Left lung (tissue), 10 donors: Measurements from ENCODE around the gene BCAT1. TPM values are rescaled to one million over a fixed set of nuclear protein-coding genes. Genes with fewer than 3 reads are reported as not detected.

Experiments
- ATAC-seq: fragments of 200-7000 bp; cut with Tn5 transposase; one replicate; pipeline ENCODE4 v1.9.1; 2020; ENCODE audit warnings: moderate library complexity
- DNase-seq, 4 donors: peaks; one replicate each; pipeline ENCODE4 v3.0.0-alpha.2; 2013 to 2020
- H3K27ac ChIP-seq, 2 donors: fragments of 200-600 bp; sonication (generic) in 1 of 2; one replicate each; pipeline versions ENCODE4 v1.5.0 to v1.8.0; 2020 to 2021
- H3K27me3 ChIP-seq, 2 donors: fragments of 200-600 bp; sonication (generic) in 1 of 2; one replicate each; pipeline versions ENCODE4 v1.5.0 to v1.8.0; 2020 to 2021
- H3K36me3 ChIP-seq, 2 donors: fragments of 200-600 bp; sonication (generic) in 1 of 2; one replicate each; pipeline versions ENCODE4 v1.5.0 to v1.8.0; 2020 to 2021
- H3K4me1 ChIP-seq, 2 donors: fragments of 200-600 bp; one replicate each; pipeline ENCODE4 v1.8.0; 2021
- H3K4me3 ChIP-seq, 2 donors: fragments of 200-600 bp; sonication (generic) in 1 of 2; one replicate each; pipeline versions ENCODE4 v1.5.0 to v1.8.0; 2020 to 2021; ENCODE audit warnings: mild to moderate bottlenecking in 1 of 2
- H3K9me3 ChIP-seq, 2 donors: fragments of 200-600 bp; sonication (generic) in 1 of 2; one replicate each; pipeline versions ENCODE4 v1.5.0 to v1.8.0; 2020 to 2021
- CTCF ChIP-seq, 2 donors: fragments of 200-600 bp; sonication (generic) in 1 of 2; IDR thresholded peaks; one replicate each; pipeline versions ENCODE4 v1.5.0 to v1.8.0; 2021; ENCODE audit warnings: antibody characterized with exemption in 2 of 2
- intact Hi-C, 2 donors: fragments of 100-400 bp; cut with DNase I; formaldehyde crosslinking; loops; one replicate each; pipeline versions ENCODE4 v1.11.2 to v1.14.2; 2022
- polyA plus RNA-seq, 6 donors: library from polyadenylated mRNA; unstranded; fragments of 120-200 nt; gene quantifications; one replicate each; pipeline ENCODE4 v1.2.1, GENCODE V29; 2013; ENCODE audit not compliant: insufficient read length in 6 of 6
- total RNA-seq, 2 donors: library from RNA; stranded (reverse); fragmentation: NEBNext Ultra II Directional; extraction: Animal tissue kit (Norgen Biotek cat#: 25700); gene quantifications; one replicate each; pipeline ENCODE4 v1.2.1, GENCODE V29; 2021
- donor health status: DM: no; HTN: yes; CAD: no.
- donor health status: DM: no; HTN: no; CAD: no.

Gene BCAT1
- total and polyA plus RNA-seq, 8 donors, result 29.3 to 131 (median 39.5) TPM

- H3K4me3 ChIP-seq, result no peak overlapping the region
- no peak overlapping the region for H3K27ac ChIP-seq
- TF ChIP-seq CTCF (IDR thresholded peaks at IDR 0.05), result no peak
- DNase-seq (no peak), ATAC-seq (no peak)
- H3K4me1 ChIP-seq, result peaks cover 0 to 13% of the 10 kb centered on the region in 2 donors
- H3K9me3 ChIP-seq, result no peaks in the 10 kb centered on the region
- no peaks in the 10 kb centered on the region for H3K27me3 ChIP-seq
- intact Hi-C loops, result no loop called here
- H3K36me3 ChIP-seq, result no peaks in the 10 kb centered on the region
Observed at GRCh38 chr12:24919346-24920001, 29.4 kb downstream of the BCAT1 start.

DNA sequence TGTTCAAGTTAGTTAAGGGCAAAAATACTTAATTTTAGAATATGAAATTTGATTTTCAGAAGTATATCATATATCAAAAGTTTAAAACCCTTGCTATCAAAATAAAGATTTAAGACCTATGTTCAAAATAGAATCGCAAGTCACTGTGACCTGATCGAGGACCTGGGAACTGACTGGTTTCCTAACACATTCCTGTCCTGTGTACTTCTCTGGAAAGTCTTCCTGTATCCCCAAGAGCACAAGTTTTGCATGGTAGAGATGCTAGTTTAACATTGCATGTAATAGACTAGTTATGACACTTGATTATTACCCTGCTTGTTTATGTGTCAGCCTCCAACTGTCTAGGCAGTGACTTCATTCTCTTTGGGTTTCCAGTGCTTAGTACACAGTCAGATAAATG is 30.3 kb downstream of the BCAT1 start:
- Histone ChIP-seq H3K36me3 (no peaks in the 10 kb centered on the region), H3K27ac (no peak overlapping the region), H3K27me3 (no peaks in the 10 kb centered on the region), H3K9me3 (no peaks in the 10 kb centered on the region), H3K4me1 (peaks cover 0 to 13% of the 10 kb centered on the region in 2 donors), H3K4me3 (no peak overlapping the region)
- DNase-seq (no peak), ATAC-seq (no peak)
- intact Hi-C loops, result no loop called here
- no peak for TF ChIP-seq CTCF (IDR thresholded peaks at IDR 0.05)

- Histone ChIP-seq H3K4me1 (no peaks in the 10 kb centered on the region), H3K9me3 (no peaks in the 10 kb centered on the region), H3K4me3 (no peak overlapping the region), H3K27me3 (no peaks in the 10 kb centered on the region), H3K27ac (no peak overlapping the region), H3K36me3 (no peaks in the 10 kb centered on the region)
- DNase-seq, result no peak
- no peak for ATAC-seq
- intact Hi-C loops, result no loop called here
- no peak for TF ChIP-seq CTCF (IDR thresholded peaks at IDR 0.05)
Observed at GRCh38 chr12:24915501-24915900, 33.4 kb downstream of the BCAT1 start.

DNA sequence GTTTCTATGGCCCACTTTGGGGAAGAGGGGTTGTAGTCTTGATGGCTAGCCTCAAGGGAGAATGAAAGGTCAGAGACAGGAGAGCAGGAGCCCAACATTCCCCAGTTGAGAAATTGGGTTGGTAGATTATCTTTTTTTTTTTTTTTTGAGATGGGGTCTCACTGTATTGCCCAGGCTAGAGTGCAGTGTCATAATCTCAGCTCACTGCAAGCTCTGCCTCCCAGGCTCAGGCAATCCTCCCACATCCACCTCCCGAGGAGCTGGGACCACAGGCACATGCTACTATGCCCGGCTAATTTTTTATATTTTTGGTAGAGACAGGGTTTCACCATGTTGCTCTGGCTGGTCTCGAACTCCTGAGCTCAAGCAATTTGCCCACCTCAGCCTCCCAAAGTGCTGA is 34.9 kb downstream of the BCAT1 start:
- ATAC-seq, result no peak
- DNase-seq, result no peak
- Histone ChIP-seq H3K36me3 (no peaks in the 10 kb centered on the region), H3K27me3 (no peaks in the 10 kb centered on the region), H3K4me1 (no peaks in the 10 kb centered on the region), H3K9me3 (no peaks in the 10 kb centered on the region), H3K27ac (no peak overlapping the region), H3K4me3 (no peak overlapping the region)
- intact Hi-C loops, result no loop called here
- no peak for TF ChIP-seq CTCF (IDR thresholded peaks at IDR 0.05)

- TF ChIP-seq CTCF (IDR thresholded peaks at IDR 0.05), result no peak
- no peak overlapping the region for H3K27ac ChIP-seq
- no peaks in the 10 kb centered on the region for H3K4me1 ChIP-seq
- H3K9me3 ChIP-seq, result no peaks in the 10 kb centered on the region
- H3K27me3 ChIP-seq, result no peaks in the 10 kb centered on the region
- DNase-seq (no peak), ATAC-seq (no peak)
- H3K4me3 ChIP-seq, result no peak overlapping the region
- H3K36me3 ChIP-seq, result no peaks in the 10 kb centered on the region
- intact Hi-C loops, result no loop called here
Observed at GRCh38 chr12:24913130-24913529, 35.8 kb downstream of the BCAT1 start.
